T-cell (primary cell): ENCODE measurements around the gene DAAM2. TPM values are rescaled to one million over a fixed set of nuclear protein-coding genes. Genes with fewer than 3 reads are reported as not detected.
A peak's percentile ranks its signal among the peaks of the same experiment; 100 is the strongest.

Experiments used
- ATAC-seq, 4 experiments: fragments of 200-7000 bp in 3 of 4; fragments of 150-1000 bp in 1 of 4; cut with Tn5 transposase; replicated peaks in 1 of 4; 1 replicate in 3 of 4; 2 replicates in 1 of 4; pipeline ENCODE4 v1.10.0; 2021; ENCODE audit warnings: moderate library complexity in 3 of 4, mild to moderate bottlenecking in 2 of 4, moderate number of reproducible peaks in 1 of 4
- CTCF ChIA-PET, 2 donors: fragments of 300-600 bp; sonication (Branson Sonifier 250); formaldehyde crosslinking; loops; one replicate each; lab custom pipeline; 2022; ENCODE audit warnings: antibody characterized with exemption in 2 of 2; lab: Charles Lee
- POLR2A ChIA-PET, 2 donors: fragments of 300-600 bp; sonication (Branson Sonifier 250); formaldehyde crosslinking; loops; one replicate each; lab custom pipeline; 2022; ENCODE audit warnings: antibody characterized with exemption in 2 of 2; lab: Charles Lee
- DNase-seq, 35 experiments: peaks; one replicate each; pipeline versions ENCODE4 v3.0.0 to v3.0.0-alpha.2; 2013 to 2023
- H3K27ac ChIP-seq: one replicate; pipeline ENCODE4 v1.5.1; 2013; ENCODE audit warnings: low read length
- H3K27me3 ChIP-seq, 2 experiments: replicated peaks in 1 of 2; 1 replicate in 1 of 2; 2 replicates in 1 of 2; pipeline versions ENCODE4 v1.6.1 to v1.7.0; 2013; ENCODE audit warnings: low read length in 1 of 2, mixed read lengths in 1 of 2; ENCODE audit not compliant: control insufficient read depth in 2 of 2, insufficient read depth in 2 of 2; ENCODE audit errors: extremely low read depth in 1 of 2
- H3K36me3 ChIP-seq, 2 donors: 1 replicate in 1 of 2; 2 replicates in 1 of 2; pipeline versions ENCODE4 v1.6.1 to v1.7.0; 2013; ENCODE audit warnings: low read length in 1 of 2; ENCODE audit not compliant: control insufficient read depth in 2 of 2, insufficient read depth in 1 of 2; ENCODE audit errors: extremely low read depth in 1 of 2
- H3K4me1 ChIP-seq, 2 experiments: 1 replicate in 1 of 2; 2 replicates in 1 of 2; pipeline versions ENCODE4 v1.6.1 to v1.7.0; 2013; ENCODE audit warnings: low read length in 2 of 2, mixed read lengths in 1 of 2; ENCODE audit not compliant: insufficient read depth in 2 of 2, control insufficient read depth in 1 of 2; ENCODE audit errors: extremely low read depth in 1 of 2
- H3K4me3 ChIP-seq, 2 donors: 1 replicate in 1 of 2; 2 replicates in 1 of 2; pipeline versions ENCODE4 v1.5.1 to v1.7.0; 2013; ENCODE audit warnings: mild to moderate bottlenecking in 2 of 2, low read length in 1 of 2, moderate library complexity in 1 of 2; ENCODE audit not compliant: control insufficient read depth in 1 of 2; ENCODE audit errors: extremely low read depth in 1 of 2
- H3K9me3 ChIP-seq: 2 replicates; pipeline ENCODE4 v1.7.0; 2013
- H3K27ac Mint-ChIP-seq, 2 donors: one replicate each; pipeline ENCODE4 v1.8.0; 2020 to 2021; ENCODE audit warnings: mild to moderate bottlenecking in 2 of 2, mixed read lengths in 2 of 2
- H3K27me3 Mint-ChIP-seq, 2 donors: one replicate each; pipeline ENCODE4 v1.8.0; 2021 to 2022; ENCODE audit warnings: mixed read lengths in 2 of 2
- H3K36me3 Mint-ChIP-seq: one replicate; pipeline ENCODE4 v1.8.0; 2021; ENCODE audit warnings: mixed read lengths
- H3K4me1 Mint-ChIP-seq, 3 donors: one replicate each; pipeline ENCODE4 v1.8.0; 2020 to 2022; ENCODE audit warnings: mixed read lengths in 3 of 3, mild to moderate bottlenecking in 1 of 3
- H3K4me3 Mint-ChIP-seq, 3 donors: one replicate each; pipeline ENCODE4 v1.8.0; 2020 to 2022; ENCODE audit warnings: mild to moderate bottlenecking in 3 of 3, mixed read lengths in 3 of 3, moderate library complexity in 3 of 3
- H3K9me3 Mint-ChIP-seq, 3 donors: one replicate each; pipeline ENCODE4 v1.8.0; 2020 to 2022; ENCODE audit warnings: mixed read lengths in 3 of 3
- WGBS: methylation state at CpG from one replicate; pipeline ENCODE4 v1.1.5; 2013; ENCODE audit warnings: missing lambda C conversion rate; ENCODE audit not compliant: insufficient coverage; 5-methylcytosine and 5-hydroxymethylcytosine counted together
- total RNA-seq, 35 experiments: library from RNA in 6 of 35; stranded (reverse) in 6 of 35; fragments of 120-200 nt in 1 of 35; gene quantifications; one replicate each; pipeline versions ENCODE4 v1.2.1 to v1.2.4 and lab custom pipeline; 2013 to 2026

The DAAM2 gene
- total RNA-seq, 5 donors from 2014 or later (not counting 1 experiment from before 2014, with no cell fraction given) = 0.03 to 0.07 TPM; not detected in 3

DNA sequence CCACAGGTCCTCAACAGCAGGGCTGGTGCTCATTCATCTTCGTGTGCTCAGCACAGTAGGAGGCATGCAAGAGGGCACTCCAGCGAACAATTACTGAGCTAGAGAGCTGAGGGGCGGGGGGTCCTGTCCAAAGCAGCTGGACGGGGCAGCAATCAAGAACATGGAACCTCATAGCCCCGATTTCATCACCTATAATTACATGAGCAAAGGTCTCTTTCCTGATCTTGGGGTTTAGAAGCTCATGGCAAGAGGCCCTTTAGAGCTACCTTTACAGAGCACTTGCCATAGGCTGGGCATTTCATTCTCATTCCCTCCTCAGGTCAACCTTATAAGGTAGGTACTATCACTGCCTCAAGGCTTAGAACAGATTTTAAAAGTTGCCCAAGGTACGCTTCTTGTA, 131.7 kb downstream of the DAAM2 start:
- Histone ChIP-seq H3K9me3 (no peaks in the 10 kb centered on the region), H3K36me3 (no peaks in the 10 kb centered on the region), H3K4me1 (peaks cover 0 to 7% of the 10 kb centered on the region in 2 experiments), H3K27ac (no peak overlapping the region), H3K27me3 (peaks cover 0 to 3% of the 10 kb centered on the region in 2 experiments), H3K4me3 (no peak overlapping the region)
- H3K4me1 Mint-ChIP-seq = peaks cover 6 to 13% (median 8%) of the 10 kb centered on the region in 3 donors
- peaks cover 0 to 4% (median 0%) of the 10 kb centered on the region in 3 donors for H3K9me3 Mint-ChIP-seq
- H3K4me3 Mint-ChIP-seq = no peak overlapping the region
- no peak overlapping the region for H3K27ac Mint-ChIP-seq
- no peak for DNase-seq
- 67% methylated on average over 5 of the region's 6 CpGs for WGBS
- ChIA-PET CTCF (no interaction called here), POLR2A (no interaction called here)
- no peak for ATAC-seq
- no peaks in the 10 kb centered on the region for H3K27me3 Mint-ChIP-seq
- H3K36me3 Mint-ChIP-seq = no peaks in the 10 kb centered on the region

DNA sequence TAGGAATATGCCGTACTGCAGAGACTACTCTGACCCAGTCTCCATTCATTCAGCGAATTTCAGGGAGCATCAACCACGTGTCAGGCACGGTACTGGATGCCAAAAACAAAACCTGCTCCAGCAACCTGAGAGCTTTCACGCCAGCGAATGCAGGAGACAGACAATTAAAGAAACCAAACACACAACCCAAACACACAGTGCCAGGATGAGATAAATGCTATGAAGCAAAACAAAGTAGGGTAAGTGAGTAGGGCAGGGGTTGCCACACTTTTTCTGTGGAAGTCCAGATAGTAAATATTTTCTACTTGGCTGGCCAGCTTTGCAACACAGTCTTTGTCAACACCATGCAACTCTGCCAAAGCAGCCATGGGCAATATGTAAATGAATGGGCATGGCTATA, 132.1 kb downstream of the DAAM2 start:
- no peaks in the 10 kb centered on the region for H3K36me3 Mint-ChIP-seq
- Histone ChIP-seq H3K9me3 (no peaks in the 10 kb centered on the region), H3K36me3 (no peaks in the 10 kb centered on the region), H3K4me3 (no peak overlapping the region), H3K27ac (no peak overlapping the region), H3K27me3 (peaks cover 0 to 3% of the 10 kb centered on the region in 2 experiments), H3K4me1 (peaks cover 0 to 7% of the 10 kb centered on the region in 2 experiments)
- POLR2A ChIA-PET = no interaction called here
- H3K4me1 Mint-ChIP-seq = peaks cover 6 to 13% (median 8%) of the 10 kb centered on the region in 3 donors
- peaks cover 0 to 3% of the 10 kb centered on the region in 2 donors for H3K27me3 Mint-ChIP-seq
- 92% methylated on average over 4 of the region's 6 CpGs for WGBS
- CTCF ChIA-PET = no interaction called here
- no peak overlapping the region for H3K4me3 Mint-ChIP-seq
- peaks cover 0 to 4% (median 0%) of the 10 kb centered on the region in 3 donors for H3K9me3 Mint-ChIP-seq
- DNase-seq (no peak), ATAC-seq (no peak)
- no peak overlapping the region for H3K27ac Mint-ChIP-seq

DNA sequence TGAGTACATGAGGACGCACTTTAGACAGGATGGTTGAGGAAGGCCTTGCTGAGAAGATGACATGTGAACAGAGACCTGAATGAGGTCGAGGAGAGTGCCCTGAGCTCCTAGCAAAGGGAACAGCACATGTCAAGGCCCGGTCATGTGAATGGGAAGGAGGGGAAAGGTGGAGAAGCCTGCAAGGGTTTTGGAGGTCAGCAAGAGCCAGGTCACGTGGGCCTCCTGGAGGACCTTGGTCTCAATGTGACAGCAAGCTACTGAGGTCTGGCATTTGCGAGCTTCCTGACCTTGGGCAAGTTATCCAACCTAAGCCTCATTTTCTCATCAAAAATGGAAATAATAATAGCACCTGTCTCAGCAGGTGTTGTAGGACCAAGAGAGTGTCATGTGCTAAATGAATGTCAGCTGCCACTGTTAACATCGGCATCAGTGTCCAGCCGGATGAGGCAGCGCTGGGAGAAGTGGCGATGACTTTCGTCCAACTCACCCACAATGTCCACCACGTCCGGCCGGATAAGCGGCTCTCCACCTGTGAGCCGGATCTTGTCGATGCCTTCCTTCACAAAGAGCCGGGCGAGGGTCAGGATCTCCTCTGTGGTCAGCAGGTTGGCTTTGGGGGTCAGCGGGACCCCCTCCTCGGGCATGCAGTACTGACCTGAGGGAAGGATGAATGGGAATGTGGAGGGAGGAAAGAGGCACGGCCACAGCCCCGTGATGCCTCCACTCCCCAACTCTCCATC, 133.2 kb downstream of the DAAM2 start:
- Mint-ChIP-seq H3K4me1 (peaks cover 6 to 13% (median 8%) of the 10 kb centered on the region in 3 donors), H3K27ac (no peak overlapping the region), H3K4me3 (no peak overlapping the region), H3K9me3 (peaks cover 0 to 4% (median 0%) of the 10 kb centered on the region in 3 donors), H3K36me3 (no peaks in the 10 kb centered on the region), H3K27me3 (peaks cover 0 to 5% of the 10 kb centered on the region in 2 donors)
- Histone ChIP-seq H3K36me3 (no peaks in the 10 kb centered on the region), H3K27ac (no peak overlapping the region), H3K4me3 (no peak overlapping the region), H3K9me3 (no peaks in the 10 kb centered on the region), H3K27me3 (peaks cover 0 to 3% of the 10 kb centered on the region in 2 experiments), H3K4me1 (peaks cover 0 to 7% of the 10 kb centered on the region in 2 experiments)
- CTCF ChIA-PET = no interaction called here
- POLR2A ChIA-PET = no interaction called here
- 64% methylated on average over 3 of the region's 22 CpGs for WGBS
- DNase-seq = no peak
- no peak for ATAC-seq

DNA sequence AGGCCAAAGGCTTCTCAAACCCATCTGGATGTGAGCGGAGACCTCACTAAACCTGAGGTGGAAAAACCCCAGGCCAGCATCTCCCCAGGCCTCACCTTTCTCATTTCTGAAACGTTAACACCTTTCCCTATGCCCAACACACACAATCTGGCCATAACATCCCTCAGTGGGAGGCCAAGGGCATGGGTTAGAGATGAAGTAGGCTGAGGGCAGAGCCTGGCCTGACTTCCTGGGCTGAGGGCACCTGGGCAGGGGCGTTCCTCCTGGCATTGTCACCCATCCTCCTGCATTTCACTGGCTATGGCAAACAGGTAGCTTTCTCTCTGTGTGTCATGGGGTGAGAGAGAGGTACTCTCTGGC, 133.7 kb downstream of the DAAM2 start:
- WGBS = no CpG with 5 or more reads among the region's 3 CpGs
- POLR2A ChIA-PET = no interaction called here
- ATAC-seq (no peak), DNase-seq (no peak)
- Histone ChIP-seq H3K4me3 (no peak overlapping the region), H3K27me3 (peaks cover 0 to 3% of the 10 kb centered on the region in 2 experiments), H3K36me3 (no peaks in the 10 kb centered on the region), H3K4me1 (peaks cover 0 to 7% of the 10 kb centered on the region in 2 experiments), H3K27ac (no peak overlapping the region), H3K9me3 (no peaks in the 10 kb centered on the region)
- H3K27me3 Mint-ChIP-seq = peaks cover 0 to 7% of the 10 kb centered on the region in 2 donors
- CTCF ChIA-PET = no interaction called here
- H3K9me3 Mint-ChIP-seq = peaks cover 0 to 4% (median 0%) of the 10 kb centered on the region in 3 donors
- H3K4me3 Mint-ChIP-seq = no peak overlapping the region
- H3K27ac Mint-ChIP-seq = peak overlapping the region in 1 of 2 donors; percentile 22
- H3K36me3 Mint-ChIP-seq = no peaks in the 10 kb centered on the region
- H3K4me1 Mint-ChIP-seq = peaks cover 6 to 13% (median 8%) of the 10 kb centered on the region in 3 donors

DNA sequence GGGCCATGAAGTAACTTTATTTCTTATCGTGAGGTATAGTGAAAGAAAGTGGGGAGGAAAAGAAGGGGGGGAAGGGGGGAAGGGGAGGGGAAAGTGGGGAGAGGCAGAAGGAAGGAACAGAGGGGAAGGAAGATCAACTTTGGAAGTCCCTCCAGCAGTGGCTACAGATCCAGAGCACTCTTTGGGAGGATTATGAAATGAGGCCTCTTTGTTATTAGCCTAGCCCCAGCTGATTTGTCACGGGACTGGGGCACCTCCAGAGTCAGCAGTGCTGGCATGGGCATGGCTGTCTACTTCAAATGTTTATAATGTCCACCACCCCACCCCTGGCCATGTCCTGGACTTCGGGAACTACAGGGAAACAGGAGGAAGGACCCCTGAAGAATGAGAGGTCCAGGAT, 134.5 kb downstream of the DAAM2 start:
- Mint-ChIP-seq H3K4me1 (peaks cover 6 to 15% (median 8%) of the 10 kb centered on the region in 3 donors), H3K4me3 (peak overlapping the region in 1 of 3 donors; percentile 8), H3K27ac (peak overlapping the region in 1 of 2 donors; percentile 22), H3K27me3 (peaks cover 0 to 8% of the 10 kb centered on the region in 2 donors), H3K9me3 (peaks cover 0 to 4% (median 0%) of the 10 kb centered on the region in 3 donors), H3K36me3 (no peaks in the 10 kb centered on the region)
- Histone ChIP-seq H3K9me3 (no peaks in the 10 kb centered on the region), H3K4me3 (no peak overlapping the region), H3K27me3 (peaks cover 0 to 3% of the 10 kb centered on the region in 2 experiments), H3K27ac (no peak overlapping the region), H3K4me1 (peaks cover 0 to 7% of the 10 kb centered on the region in 2 experiments), H3K36me3 (no peaks in the 10 kb centered on the region)
- no peak for ATAC-seq
- no peak for DNase-seq
- POLR2A ChIA-PET = no interaction called here
- CTCF ChIA-PET = no interaction called here
- WGBS = 72% methylated on average over 2 of the region's 3 CpGs

DNA sequence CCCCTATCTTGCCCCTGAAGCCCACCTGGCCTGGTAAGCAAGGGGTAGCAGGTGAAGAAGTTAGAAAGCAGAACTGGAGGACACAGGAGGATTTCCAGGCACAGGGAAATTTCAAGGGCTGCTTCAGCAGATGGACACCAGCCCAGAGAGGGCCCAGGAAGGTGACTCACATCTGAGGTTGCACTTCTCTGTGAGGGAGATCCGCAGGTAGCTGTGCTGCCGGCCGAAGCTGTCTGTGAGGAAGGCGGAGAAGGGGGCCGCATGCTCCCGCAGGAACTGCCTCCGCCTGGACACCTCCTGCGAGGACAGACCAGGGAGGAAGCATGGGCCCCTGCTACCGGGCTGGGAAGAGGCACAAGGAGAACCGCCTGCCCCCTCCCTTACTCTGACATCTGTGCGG, 135.0 kb downstream of the DAAM2 start:
- Mint-ChIP-seq H3K36me3 (no peaks in the 10 kb centered on the region), H3K27ac (no peak overlapping the region), H3K4me3 (no peak overlapping the region), H3K4me1 (peaks cover 6 to 19% (median 11%) of the 10 kb centered on the region in 3 donors), H3K27me3 (peaks cover 0 to 11% of the 10 kb centered on the region in 2 donors), H3K9me3 (peaks cover 0 to 4% (median 0%) of the 10 kb centered on the region in 3 donors)
- no peak overlapping the region for H3K27ac ChIP-seq
- H3K27me3 ChIP-seq = peaks cover 0 to 6% of the 10 kb centered on the region in 2 experiments
- WGBS = 84% methylated on average over 8 of the region's 11 CpGs
- ATAC-seq = no peak
- H3K36me3 ChIP-seq = no peaks in the 10 kb centered on the region
- no peak overlapping the region for H3K4me3 ChIP-seq
- peaks cover 0 to 7% of the 10 kb centered on the region in 2 experiments for H3K4me1 ChIP-seq
- H3K9me3 ChIP-seq = no peaks in the 10 kb centered on the region
- POLR2A ChIA-PET = no interaction called here
- CTCF ChIA-PET = no interaction called here
- DNase-seq = no peak
